Muscle of arm (tissue), 12 donors: Measurements from ENCODE around the gene DPEP2NB. TPM values are rescaled to one million over a fixed set of nuclear protein-coding genes. Genes with fewer than 3 reads are reported as not detected.
A peak's percentile ranks its signal among the peaks of the same experiment; 100 is the strongest.
"Not testable (repeated sequence)": the region's sequence is repeated elsewhere in the genome, so short reads cannot be mapped to it uniquely, and the experiment has no call there.

ENCODE experiments used
- DNase-seq: peaks from one replicate; pipeline ENCODE4 v3.0.0-alpha.2; 2013
- polyA plus RNA-seq, 12 donors: library from polyadenylated mRNA; unstranded; fragments of 120-200 nt; gene quantifications; one replicate each; pipeline ENCODE4 v1.2.1, GENCODE V29; 2013; ENCODE audit not compliant: insufficient read length in 12 of 12

Gene DPEP2NB
- polyA plus RNA-seq, 12 donors: not detected

DNA sequence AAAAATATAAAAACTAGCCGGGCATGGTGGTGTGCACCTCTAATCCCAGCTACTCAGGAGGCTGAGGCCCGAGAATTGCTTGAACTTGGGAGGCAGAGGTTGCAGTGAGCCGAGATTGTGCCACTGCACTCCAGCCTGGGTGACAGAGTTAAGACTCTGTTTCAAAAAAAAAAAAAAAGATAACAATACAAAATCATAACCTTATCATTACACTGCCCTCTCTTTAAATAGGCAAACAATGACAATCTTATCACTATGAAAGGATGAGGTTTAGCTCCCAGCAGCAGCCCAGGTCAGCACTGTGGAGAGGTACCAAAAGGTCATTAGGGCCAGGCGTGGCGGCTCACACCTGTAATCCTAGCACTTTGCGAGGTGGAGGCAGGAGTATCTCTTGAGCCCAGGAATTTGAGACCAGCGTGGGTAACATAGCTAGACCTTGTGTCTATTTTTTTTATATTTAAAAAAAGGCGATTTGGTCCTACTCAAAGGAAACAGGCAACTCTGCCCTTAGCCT, 3.5 kb upstream of the DPEP2NB start:
- no peak for DNase-seq

DNA sequence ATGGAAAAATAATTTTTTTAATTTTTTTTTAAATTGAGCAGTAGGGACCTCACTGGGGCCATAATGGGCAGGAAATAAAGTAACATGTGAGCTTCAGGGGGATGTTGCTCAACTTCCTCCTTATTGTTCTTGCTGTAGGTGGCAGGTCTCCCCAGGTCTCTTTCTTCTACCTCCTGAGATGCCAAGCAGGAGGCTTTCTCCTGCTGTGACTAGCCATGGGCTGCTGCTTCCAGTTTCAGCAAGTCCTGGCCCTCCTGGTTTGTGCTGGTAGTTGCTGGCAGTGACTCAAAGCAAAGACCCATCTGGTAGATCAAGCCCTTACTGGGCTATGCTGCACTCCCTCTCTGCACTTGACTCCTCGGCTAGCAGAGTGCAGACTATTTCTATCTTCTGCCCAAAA, 2.3 kb downstream of the DPEP2NB start:
- no peak for DNase-seq

DNA sequence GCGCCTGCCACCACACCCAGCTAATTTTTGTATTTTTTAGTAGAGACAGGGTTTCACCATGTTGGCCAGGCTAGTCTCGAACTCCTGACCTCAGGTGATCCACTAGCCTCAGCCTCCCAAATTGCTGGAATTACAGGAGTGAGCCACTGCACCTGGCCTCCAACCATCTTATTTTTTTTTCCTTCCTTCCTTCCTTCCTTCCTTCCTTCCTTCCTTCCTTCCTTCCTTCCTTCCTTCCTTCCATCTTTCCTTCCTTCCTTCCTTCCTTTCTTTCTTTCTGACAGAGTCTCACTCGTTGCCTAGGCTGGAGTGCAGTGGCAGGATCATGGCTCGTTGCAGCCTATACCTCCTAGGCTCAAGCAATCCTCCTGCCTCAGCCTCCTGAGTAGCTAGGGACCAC, 5.8 kb downstream of the DPEP2NB start:
- DNase-seq: not testable (repeated sequence)

DNA sequence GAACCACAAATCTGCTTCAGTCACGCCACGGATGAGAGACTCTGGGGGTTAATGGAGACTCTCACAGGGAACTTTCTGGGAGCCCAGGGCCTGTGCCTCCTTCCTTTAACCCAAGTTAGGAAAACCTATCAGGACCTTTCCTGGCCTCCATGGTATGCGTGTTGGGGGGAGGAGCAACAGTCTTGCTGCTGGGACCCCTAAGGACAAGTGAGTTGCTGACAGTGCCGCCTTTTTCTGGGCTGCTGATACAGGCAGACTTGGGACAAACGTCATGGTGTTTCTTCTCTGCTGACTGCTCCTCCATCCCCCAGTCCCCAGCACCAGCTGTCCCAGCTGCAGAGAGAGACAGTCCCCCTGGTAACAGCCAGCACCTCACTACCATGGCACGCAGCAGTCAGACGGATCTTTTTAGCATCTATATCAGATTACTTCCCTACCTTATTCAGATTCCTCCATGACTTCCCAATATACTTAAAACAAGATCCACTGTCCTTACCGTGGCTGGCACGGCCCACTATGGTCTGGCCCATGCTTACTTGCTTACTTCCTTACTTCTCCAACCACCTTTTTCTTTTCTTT, 6.5 kb downstream of the DPEP2NB start:
- DNase-seq: no peak

DNA sequence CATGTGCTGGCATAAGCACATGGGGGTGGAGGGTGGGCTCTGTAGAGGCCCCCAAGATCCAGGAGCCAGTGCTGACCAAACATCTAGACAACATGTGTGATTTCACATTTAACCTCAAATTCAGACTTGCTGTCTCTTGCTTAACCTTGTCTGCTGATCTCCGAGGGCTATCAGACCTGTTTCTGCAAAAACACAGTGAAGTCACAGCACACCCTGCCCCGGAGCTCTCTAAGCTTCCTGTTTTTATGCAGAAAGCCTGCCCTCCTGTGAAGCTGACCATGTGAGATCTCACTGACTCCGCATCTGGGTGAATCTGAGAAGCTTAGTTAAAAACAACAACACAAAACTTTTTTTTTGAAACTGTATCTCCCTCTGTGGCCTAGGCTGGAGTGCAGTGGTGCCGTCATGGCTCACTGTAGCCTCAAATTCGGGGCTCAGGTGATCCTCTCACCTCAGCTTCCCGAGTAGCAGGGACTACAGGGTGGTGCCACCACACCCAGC, 9.9 kb downstream of the DPEP2NB start:
- no peak for DNase-seq

DNA sequence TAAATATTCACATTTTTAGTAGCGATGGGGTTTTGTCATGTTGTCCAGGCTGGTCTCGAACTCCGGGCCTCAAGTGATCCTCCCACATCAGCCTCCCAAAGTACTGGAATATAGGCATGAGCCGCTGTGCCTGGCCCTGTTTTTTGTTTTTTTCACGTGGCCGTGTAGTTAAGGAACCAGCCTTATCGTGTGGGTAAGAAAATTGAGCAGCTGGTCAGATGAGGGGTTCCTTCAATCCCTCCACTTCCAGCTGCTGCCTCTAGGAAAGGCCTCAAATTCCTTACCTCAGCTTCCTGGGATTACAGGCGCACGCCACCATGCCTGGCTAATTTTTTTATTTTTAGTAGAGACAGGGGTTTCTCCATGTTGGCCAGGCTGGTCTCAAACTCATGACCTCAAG, 10.5 kb downstream of the DPEP2NB start:
- no peak for DNase-seq

DNA sequence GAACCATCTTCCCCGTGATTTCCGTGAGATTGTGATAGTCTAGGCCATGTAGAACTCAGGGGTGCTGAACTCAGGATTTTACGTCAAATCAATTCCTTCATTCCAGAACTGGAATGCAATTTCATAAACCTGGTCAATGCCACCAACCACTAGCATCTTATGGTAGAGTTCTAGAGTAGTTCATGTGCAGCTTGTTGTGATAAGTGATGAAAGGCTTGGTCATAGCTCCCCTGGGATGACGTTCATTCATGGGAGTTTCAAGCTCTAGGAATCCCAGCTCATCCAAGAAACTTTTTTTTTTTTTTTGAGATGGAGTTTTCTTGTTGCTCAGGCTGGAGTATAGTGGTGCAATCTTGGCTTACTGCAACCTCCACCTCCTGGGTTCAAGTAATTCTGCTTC, 12.7 kb downstream of the DPEP2NB start:
- no peak for DNase-seq

DNA sequence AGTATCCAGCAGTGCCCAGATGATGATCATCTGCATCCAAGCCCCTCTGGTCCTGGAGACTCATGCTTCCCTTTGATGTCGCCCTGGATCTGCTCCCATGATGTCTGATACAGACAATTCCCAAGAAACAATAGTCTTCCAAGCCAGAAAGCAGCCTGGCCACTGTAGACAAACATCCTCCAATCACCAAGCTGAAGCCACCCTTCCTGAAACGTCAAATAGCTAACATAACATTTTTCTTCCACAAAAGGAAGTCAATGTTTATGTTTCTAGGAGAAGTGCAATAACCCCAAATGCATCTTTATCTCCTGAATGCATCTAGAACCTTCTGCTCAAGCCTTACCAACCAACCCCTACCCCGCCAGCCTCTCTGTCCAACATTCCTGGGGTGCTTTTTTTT, 15.3 kb downstream of the DPEP2NB start:
- DNase-seq: no peak

DNA sequence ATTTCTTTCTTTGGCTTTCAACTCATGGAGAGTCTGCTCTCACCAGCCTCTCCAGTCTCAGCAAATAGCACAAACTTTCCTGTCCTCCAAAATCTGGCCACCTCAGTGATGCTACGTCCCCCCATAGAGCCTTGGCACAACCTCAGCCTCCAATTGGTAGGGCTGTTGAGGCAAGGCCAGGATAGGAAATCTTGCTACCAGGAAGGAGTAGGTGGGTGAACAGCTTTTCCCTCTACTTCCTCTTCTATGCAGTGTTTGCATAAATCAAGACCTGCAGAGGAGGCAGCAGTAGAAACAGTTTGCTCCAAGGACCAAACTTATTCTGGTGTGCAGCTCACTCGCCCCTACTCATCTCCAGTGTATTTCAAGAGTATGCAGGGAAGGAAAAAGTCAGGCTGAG, 15.7 kb downstream of the DPEP2NB start:
- DNase-seq: no peak

DNA sequence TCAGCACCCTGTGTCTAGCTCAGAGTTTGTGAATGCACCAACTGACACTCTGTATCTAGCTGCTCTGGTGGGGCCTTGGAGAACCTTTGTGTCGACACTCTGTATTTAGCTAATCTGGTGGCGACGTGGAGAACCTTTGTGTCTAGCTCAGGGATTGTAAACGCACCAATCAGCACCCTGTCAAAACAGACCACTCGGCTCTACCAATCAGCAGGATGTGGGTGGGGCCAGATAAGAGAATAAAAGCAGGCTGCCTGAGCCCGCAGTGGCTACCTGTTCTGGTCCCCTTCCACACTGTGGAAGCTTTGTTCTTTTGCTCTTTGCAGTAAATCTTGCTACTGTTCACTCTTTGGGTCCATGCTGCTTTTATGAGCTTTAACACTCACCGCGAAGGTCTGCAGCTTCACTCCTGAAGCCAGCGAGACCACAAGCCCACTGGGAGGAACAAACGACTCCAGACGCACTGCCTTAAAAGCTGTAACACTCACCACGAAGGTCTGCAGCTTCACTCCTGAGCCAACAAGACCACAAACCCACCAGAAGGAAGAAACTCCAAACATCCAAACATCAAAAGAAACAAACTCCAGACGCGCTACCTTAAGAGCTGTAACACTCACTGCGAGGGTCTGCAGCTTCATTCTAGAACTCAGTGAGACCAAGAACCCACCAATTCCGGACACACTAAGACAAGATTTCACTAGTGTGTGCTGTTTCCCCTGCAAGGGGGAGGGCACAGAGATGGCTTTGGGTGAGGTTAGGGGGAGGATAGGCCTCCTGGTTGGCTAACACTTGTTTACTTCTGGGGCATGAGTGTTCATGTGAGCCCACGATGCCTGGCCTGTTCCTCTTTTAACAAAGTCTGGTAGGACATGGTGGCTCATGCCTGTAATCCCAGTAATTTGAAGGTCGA, 16.7 kb downstream of the DPEP2NB start, which contains the start of gene DPEP2:
DPEP2 (minus strand) TSS at position 706 of the 910 bp plus-strand sequence. CDS start 6,272 bp downstream, outside the sequence.
- not testable (repeated sequence) for DNase-seq

DNA sequence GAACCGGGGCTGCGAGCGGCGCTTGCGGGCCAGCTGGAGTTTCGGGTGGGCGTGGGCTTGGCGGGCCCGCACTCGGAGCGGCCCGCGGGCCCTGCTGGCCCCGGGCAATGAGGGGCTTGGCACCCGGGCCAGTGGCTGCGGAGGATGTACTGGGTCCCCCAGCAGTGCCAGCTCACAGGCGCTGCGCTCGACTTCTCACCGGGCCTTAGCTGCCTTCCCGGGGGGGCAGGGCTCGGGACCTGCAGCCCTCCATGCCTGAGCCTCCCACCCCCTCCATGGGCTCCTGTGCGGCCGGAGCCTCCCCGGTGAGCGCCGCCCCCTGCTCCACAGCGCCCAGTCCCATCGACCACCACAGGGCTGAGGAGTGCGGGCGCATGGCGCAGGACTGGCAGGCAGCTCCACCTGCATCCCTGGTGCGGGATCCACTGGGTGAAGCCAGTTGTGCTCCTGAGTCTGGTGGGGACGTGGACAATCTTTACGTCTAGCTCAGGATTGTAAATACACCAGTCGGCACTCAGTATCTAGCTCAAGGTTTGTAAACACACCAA, 17.4 kb downstream of the DPEP2NB start:
- not testable (repeated sequence) for DNase-seq

DNA sequence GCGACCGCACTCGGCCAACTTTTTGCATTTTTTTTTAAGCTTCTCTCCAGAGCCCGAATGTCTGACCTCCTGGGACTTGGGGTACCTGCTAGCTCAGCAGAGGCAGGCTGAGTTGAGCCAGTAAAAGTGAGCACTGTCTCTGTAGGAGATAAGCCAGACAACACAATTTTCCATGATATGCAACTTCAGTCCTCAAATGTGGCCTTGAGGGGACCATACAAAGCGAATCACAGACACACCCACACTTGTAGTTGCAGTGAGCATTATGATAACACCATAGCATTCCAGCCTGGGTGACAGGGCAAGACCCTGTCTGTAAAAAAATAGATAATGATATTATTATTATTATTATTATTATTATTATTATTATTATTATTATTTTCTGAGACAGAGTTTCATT, 19.0 kb downstream of the DPEP2NB start:
- DNase-seq: no peak

DNA sequence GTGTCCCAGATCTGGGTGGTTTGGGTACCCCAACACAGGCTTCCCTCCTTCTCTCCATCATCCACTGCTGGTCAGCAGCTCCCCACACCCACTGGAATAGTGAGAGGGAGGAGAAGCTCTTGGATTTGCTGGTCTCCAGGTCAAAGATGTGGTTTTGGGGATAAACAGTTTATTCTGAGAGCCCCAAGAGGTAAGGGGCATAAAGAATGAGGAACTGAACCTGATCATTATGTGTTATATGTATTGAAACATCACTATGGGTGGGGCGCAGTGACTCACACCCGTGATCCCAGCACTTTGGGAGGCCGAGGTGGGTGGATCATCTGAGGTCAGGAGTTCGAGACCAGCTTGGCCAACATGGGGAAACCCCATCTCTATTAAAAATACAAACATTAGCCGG, 20.3 kb downstream of the DPEP2NB start:
- DNase-seq: no peak

DNA sequence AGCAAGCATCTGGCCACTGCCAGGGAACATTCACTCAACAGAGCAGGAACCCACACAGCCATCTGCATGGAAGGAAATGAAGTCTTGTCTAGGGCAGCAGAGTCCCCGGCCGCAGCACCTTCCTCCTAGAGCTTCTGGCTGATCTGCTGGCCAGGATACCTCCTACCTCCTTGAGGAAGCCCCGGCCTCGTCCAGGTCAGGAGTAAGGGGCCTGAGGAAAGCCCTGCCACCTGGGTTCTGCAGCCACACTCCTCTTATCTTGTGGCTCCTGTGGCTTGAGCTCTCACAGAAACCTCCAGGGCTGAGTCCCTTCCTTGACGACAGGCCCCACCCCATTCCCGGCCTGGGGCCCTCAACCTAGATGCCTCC, 21.7 kb downstream of the DPEP2NB start:
- not testable (repeated sequence) for DNase-seq

DNA sequence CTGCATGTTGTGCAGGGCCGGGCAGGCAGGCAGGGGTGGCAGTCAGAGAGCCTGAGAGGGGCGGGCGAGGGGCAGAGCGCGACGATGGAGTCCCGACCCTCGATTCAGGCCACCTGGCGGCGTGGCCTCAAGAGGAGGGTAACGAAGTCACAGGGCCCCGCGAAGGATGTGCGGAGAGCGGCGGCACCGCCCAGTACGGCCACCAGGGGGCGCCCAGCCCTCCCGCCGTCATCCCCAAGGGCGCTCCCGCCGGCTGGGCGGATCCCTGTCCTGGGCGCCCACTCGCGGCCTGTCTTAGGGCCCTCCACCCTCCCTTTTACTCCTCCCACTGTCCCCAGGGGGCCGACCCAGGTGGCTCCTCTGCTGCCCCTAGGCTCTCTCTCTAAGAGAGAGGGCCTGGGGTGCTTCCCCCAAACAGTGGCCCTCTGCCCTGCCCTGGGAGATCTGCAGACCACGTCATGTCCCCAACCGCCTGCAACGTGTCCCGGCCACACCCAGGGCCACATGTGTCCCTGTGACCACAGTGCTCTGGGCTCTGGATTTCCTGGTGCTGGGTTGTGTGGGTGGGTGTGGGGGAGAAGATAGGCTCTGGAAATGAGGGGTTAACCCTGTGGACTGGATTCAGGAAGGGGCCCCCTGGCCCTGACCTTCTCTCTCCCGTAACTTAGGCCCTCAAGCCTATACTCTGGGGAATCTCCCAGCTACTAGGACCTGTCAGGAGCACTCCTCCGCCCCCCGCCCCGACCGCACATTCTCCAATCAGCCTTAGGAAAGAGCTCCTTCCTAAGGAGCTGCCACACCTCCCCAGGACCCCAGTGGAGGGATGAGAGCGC, 22.3 kb downstream of the DPEP2NB start:
- peak; percentile 66 for DNase-seq

DNA sequence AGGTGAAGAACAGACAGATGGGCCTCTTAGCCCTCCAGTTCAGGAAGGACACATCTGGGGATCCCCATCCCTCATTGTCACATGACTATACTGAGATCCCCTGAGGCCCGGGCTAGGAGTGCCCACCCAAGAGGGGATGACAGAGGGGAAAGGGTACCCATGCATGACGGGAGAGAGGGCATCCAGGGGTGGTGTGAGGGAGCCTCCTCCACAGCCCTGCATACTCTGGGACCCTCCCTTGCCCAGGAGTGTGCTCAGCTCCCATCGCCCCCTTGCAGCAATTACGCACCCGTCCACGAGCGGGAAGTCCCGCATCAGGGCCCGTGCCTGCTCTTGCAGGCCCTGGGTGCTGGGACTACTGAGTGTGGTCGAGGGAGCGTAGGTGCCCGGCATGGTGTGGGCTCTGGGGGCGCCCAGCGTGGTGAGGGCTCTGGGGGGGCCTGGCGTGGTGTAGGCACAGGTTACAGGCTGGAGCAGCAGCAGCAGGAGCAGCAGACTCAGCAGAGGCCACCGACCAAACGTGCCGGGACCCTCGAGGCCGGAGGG, 23.0 kb downstream of the DPEP2NB start:
- DNase-seq: no peak

DNA sequence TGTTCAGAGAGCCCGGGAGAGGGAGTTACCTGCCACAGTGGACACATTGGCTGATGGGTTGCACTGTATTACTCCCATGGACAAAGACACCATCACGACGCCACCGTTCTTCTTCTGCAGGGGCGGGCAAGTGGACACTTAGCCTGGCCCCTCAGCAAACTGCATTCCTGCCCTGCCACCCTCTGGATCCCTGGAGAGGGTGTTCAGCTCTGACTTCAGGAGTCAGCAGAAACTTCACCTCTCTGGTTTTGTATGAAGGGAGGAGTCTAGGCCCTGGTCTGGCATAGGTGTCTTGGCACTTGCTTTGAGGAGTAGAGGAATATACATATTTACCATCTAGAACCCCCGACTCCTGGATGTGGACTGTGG, 25.7 kb downstream of the DPEP2NB start:
- no peak for DNase-seq

DNA sequence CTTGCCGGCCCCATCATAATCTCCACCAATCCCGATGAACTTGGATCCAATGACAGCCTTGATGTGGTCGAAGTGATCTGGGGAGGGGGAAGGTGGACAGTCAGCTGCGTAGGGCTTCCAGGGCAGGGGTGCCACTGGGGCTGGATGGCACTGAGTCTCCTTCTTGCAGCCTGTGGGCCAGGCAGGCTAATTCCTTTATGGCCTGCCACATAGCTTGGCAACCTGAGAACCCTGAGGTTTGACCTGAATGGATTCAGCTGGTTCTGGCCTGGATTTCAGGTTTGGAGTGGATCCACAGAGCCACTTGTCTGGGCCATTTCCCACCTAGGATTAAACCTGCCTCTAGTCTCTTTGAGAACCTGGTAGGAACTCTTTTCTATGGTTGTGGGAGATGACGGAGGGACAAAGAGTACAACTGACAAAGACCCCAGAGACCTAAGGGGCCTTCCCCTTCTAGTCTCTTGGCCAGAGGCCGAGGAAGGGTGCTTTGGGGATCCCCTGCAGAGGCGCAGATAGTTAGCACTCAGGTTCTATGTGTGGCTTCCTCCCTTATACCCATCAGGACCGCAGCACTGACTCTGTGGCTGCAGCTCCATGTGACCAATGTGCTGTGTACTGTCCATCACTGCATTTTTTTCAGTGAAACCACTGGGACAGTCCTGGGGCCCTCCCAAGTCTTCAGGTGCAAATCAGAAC, 26.2 kb downstream of the DPEP2NB start:
- no peak for DNase-seq

DNA sequence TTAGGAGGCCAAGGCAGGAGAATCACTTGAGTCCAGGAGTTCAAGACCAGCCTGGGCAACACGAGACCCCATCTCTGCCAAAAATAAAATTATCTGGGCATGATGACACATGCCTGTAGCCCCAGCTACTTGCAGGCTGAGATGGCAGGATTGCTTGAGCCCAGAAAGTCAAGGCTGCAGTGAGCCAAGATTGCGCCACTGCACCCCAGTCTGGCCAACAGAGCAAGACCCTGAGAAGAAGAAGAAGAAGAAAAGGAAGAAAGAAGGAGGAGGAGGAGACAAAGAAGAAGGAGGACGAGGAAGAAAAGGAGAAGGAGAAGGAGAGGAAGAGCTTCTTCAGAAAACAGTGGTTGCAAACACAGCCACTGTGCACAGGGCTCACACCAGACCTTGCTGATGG, 27.0 kb downstream of the DPEP2NB start:
- no peak for DNase-seq

DNA sequence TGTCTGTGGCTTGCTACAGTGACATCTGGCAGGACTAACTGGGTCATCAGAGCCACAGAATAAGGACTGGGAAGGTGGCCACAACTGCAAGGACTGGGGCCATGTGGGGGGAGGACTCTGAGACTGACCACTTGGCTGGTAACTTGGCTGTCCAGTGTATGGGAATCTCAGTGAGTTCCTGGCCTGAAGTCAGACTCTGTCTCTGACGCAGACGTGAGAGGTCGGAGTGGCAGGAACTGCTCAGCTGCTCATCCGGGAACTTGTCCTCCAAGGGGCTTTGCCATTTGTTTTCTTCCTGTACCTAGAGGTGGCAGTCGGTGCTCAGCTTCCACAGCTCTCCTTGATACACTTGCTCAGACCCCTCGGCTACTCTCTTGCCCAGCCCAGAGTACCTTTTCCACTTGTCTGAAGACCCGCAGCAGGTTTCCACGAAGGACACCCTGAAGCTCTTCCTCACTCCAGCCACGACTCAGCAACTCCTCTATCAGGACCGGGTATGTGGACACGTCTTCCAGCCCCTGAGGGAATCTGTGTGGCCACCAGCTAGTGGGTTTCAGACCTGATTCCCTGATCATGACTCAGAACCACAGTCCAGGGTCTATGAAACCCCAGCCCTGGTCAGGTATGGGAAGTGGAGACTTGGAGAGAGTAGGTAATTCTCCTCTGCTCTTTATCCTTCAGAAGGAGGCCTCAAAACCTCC, 28.1 kb downstream of the DPEP2NB start:
- DNase-seq: no peak
